Dermis blood vessel endothelial cell (primary cell): ENCODE measurements around the gene ZBP1. TPM values are rescaled to one million over a fixed set of nuclear protein-coding genes. Genes with fewer than 3 reads are reported as not detected.
"Not testable (repeated sequence)": the region's sequence is repeated elsewhere in the genome, so short reads cannot be mapped to it uniquely, and the experiment has no call there.

Experiments used
- DNase-seq: peaks from one replicate; pipeline ENCODE4 v3.0.0; 2010
- total RNA-seq: library from RNA; depleted of rRNA; stranded (reverse); fragments of >200 nt; gene quantifications from 2 replicates; pipeline ENCODE4 v1.2.3, GENCODE V29; 2014

ZBP1 gene
- total RNA-seq, 1 donor from 2014 or later, result not detected

- no peak for DNase-seq
These were observed 18.6 kb upstream of the ZBP1 start for GRCh38 chr20:57638895-57639236.

DNA sequence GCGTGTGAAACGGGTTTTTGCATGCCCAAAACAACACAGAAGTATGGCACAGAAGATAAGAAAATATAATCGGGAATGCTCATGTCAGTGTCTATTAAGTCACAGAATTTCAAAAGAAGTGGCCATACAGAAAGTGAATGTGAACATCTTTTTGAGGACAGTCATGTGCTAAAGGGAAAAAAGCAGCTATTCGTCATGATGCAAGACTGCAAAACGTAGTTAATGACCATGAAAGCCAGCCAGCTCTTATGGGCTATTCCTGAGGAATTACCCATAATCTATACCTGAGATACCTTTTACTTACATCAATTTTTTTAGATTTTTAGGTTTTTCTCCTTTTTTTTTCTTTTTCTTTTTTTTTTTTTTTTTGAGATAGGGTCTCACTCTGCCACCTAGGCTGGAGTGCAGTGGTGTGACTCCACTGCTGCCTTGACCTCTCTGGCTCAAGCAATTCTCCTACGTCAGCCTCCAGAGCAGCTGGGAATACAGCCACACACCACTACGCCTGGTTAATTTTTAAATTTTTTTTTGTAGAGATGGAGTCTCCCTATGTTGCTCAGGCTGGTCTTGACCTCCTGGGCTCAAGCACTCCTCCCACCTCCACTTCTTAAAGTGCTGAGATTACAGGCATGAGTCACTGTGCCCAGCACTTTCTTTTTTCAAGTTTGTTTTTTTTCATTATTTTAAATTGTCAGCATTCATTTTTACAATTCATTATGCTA is 18.1 kb upstream of the ZBP1 start:
- DNase-seq, result no peak

- DNase-seq, result no peak
These were observed 13.8 kb upstream of the ZBP1 start for GRCh38 chr20:57633945-57634491.

GRCh38 chr20:57632286-57632685 is 12.1 kb upstream of the ZBP1 start:
- DNase-seq, result no peak

GRCh38 chr20:57630061-57630460 is 9.8 kb upstream of the ZBP1 start:
- no peak for DNase-seq

- not testable (repeated sequence) for DNase-seq
These were observed 9.3 kb upstream of the ZBP1 start for GRCh38 chr20:57629491-57629901.

- not testable (repeated sequence) for DNase-seq
These were observed 8.7 kb upstream of the ZBP1 start for GRCh38 chr20:57628962-57629308.

DNA sequence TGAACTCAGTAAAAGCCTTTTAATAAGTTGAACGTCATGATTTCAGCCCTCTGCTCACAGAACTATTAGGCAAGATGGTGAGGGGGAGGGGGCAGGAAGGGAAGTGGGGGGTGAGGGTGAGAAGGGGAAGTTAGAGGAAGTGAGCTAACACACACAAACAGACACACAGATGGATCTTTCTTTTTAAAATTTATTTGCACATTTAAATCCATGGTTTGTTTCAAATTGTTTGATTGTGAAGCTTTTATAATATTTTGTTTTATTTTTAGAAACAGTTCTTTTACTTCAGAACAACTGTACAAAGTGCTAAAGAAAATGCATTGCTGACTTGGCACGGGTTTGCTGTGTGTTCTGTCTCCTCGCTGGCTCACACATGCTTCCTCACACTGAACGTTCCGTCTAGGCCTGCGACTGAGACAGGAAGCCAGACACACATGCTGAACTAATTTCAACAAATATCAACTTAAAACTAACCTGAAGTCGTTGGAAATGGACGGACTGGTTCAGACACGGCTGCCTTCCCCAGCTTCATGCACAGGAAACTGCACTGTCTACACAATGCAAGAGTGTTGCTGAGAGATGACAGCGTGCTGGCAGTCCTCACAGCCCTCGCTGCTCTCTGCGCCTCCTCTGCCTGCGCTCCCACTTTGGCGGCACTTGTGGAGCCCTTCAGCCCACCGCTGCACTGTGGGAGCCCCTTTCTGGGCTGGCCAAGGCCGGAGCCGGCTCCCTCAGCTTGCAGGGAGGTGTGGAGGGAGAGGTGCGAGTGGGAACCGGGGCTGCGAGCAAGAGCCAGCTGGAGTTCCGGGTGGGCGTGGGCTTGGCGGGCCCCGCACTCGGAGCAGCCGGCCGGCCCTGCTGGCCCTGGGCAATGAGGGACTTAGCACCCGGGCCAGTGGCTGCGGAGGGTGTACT is 8.1 kb upstream of the ZBP1 start:
- peak; percentile 80 for DNase-seq

DNA sequence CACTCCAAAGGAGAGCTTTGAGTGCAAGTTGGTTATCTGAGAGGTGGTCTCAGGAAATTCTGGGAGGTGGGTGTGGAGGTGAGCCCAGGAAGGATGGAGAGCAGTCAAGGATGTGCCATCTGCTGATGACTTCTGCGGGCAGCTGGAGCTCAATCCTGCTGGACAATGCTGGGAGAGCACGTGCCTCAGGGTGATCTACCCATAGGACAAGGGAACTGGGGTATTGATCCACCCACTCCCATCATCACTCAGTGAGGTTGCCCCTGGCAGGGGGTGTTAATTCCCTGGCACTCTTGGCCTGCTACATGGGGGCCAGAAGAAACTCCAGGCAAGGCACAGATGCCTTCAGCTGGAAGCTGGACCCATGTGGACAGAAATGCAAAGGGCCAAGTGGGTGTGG is 7.1 kb upstream of the ZBP1 start:
- no peak for DNase-seq

- no peak for DNase-seq
These were observed 5.8 kb upstream of the ZBP1 start for GRCh38 chr20:57625978-57626377.

GRCh38 chr20:57625181-57625958 is 5.1 kb upstream of the ZBP1 start:
- no peak for DNase-seq

DNA sequence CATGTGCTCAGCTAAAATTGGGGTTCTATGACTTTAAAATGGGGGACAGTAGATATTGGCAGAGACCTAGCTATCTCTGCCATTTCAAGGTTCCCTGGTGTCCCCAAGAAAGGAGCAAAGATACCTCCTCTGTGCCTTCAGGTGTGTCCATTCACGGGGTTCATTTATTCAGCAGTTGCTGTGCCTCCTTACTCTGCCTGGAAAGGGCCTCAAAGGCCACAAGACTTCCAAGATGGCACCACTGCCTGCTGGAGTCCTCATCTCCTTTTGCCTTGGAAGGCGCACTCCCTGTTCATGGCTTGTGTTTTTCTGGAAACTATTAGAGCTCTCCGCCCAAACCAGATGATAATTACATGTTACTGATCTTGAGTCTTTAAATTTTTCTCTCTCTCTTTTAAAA is 3.9 kb upstream of the ZBP1 start:
- DNase-seq, result no peak

- DNase-seq, result peak; percentile 68
These were observed 2.6 kb upstream of the ZBP1 start for GRCh38 chr20:57622579-57623381.

- no peak for DNase-seq
These were observed 2.0 kb upstream of the ZBP1 start for GRCh38 chr20:57622201-57622570.

DNA sequence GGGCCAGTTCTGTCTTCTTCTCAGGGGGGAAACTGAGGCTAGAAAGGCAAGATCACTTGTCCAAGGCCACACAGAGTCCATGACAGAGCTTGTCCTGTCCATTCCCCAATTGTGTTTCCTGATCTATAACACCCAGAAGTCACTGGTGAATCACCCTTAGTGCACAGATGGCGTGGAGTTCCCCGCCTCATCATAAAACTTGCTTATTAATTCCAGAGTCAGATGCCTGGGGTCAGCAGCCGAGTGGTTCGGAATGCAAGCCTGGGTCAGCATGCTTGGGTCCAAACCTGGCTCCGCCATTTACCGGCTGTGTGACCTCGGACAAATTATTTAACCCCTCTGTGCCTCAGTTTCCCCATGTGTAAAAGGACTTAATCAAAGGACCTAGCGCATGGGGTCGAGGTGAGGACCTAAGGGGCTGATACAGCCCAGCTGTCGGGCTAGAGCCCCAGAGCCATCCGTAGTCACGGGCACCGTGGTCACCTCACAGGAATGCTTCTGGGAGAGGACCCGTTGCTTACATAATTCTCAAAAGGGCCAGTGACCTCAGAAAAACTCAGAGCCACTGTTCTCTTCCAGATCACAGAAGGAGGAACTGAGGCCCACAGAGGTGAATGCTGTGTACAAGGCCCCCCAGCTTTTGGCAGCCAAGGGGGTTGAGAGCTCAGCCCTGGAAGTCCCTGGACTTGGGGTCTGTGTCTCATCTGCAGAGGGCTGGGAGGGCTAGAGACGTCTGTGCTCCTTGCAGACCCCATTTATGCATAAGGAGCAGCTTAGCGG is 1.4 kb upstream of the ZBP1 start:
- DNase-seq, result no peak

- no peak for DNase-seq
These were observed 773 bp upstream of the ZBP1 start for GRCh38 chr20:57620999-57621398.

DNA sequence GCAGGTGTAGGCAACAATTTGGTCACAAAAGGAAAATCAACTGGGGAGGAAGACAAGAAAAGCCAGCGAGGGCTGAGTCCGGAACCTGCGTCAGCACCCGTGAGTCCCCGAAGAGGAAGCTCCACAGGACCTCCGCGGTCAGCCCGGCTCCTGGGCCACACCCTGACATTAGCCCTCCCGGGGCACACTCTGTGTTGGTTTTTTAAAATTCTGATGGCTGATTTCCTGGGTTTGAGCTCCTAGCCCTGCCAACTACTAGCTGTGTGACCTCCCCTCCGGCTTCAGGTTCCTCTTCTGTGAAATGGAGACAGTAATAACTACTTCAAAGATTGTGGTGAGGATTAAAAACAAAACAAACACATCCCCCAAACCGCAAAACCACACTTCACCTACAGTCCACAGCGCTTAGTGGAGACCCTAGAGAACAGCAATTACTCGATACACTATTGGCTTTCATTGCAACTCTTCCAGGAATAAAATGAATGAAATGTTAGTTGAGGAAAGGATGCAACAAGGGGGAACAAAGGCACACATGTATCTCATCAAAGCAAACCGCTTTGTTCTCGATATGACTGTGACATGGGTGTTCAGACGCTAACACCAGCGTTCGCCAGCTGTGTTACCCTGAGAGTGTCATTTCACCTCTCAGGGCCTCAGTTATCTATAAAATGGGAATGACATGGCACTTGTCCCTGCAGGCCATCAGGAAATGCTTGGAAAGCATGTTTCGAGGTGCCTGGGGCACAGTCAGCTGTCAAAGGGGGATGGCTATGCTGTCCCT is 985 bp downstream of the ZBP1 start:
- DNase-seq, result peak; percentile 7

- DNase-seq, result no peak
These were observed 1.5 kb downstream of the ZBP1 start for GRCh38 chr20:57618764-57619050.

- peak; percentile 22 for DNase-seq
These were observed 2.0 kb downstream of the ZBP1 start for GRCh38 chr20:57618091-57618763.
